GM10847 (cell line): ENCODE data around the gene ATG4C.

ENCODE experiments used
- POLR2A ChIP-seq: IDR thresholded peaks from 2 replicates; pipeline ENCODE4 v1.6.1; 2011; ENCODE audit not compliant: insufficient read length; ENCODE audit errors: extremely low read depth

The ATG4C gene

DNA sequence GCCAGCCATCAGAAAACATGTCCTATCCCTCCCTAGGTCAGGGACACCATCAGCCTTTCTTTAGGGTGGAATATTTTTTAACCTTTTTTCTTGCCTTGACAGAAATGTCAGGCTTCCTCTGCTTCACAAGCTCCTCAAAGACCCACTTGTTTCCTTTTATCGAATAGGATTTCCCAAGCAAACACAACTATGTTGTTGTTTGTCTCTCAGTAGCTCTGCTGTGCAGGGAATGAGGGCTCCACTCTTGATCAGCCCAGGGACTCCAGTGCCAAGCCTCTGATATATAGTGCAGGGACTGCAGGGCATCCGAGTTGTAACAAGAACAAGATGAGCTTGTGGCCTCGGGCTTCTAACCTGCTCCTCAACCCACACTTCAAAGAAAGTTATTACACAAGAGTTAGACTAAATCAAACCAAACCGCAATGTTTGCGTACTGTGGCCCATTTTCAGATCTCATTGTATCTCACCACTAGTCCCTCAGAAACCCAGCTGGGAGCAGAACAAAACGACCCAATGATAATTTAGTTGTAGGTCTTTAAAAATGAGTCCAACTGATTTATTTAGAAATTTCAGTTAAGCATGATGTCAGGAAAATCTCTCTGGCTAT is 108.1 kb downstream of the ATG4C start:
- TF ChIP-seq POLR2A = no peak

- no peak for TF ChIP-seq POLR2A
Observed at GRCh38 chr1:62897788-62898187, 113.9 kb downstream of the ATG4C start.

DNA sequence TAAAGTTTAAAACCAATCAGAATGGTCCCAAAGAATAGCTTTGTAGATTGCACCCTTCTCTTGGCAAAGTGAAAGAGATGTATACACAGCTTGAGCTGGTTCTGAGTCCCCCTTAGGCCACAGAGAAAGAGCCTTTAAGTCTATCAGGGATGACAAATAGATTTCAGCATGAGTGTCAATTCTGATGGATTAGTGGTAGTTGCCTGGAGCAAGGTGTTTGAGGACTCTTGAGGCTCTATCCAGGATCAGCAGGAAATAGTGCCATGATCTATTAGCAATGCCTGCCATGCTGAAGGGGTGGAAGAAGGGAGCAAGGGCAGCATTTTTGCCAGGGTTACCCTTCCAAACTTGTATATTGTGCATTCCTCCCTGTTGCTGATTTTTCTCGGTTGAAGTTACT is 116.6 kb downstream of the ATG4C start:
- no peak for TF ChIP-seq POLR2A

DNA sequence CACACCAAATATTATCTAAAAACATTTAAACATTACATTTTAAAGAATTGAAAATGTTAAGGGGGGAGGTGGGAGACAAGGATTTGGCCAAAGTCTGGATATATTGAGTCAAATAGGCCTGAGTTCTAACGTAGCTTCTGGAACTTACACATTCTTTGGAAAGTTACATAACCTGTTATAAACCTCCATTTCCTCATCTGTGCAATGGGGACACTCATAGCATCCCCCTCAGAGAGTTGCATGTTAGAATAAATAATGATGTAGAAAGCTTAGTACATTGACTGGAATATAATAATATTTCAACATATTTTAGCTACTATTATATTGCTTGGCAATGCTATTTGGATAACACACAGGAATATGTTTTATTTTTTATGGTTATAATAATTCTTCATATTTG is 117.7 kb downstream of the ATG4C start:
- TF ChIP-seq POLR2A = no peak

DNA sequence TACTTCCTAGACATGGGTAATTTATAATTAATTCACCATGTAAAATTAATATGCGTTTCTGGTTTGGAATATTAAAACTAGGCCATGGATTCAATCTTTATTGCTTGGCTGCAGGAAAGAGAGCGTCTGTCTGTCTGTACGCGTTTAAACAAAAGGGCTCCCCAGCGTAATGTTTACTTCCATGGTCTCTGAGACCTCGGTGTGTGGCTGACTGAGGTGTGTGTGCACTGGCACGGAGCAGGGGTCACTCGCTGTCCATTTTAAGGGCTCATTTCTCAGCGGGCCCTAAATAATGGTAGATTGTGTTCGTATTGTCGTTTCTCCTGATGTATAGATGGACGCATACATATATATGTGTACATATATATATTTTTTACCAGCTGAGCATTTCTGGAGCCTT is 119.6 kb downstream of the ATG4C start:
- no peak for TF ChIP-seq POLR2A

GRCh38 chr1:62903982-62904855 is 120.3 kb downstream of the ATG4C start:
- TF ChIP-seq POLR2A = no peak

DNA sequence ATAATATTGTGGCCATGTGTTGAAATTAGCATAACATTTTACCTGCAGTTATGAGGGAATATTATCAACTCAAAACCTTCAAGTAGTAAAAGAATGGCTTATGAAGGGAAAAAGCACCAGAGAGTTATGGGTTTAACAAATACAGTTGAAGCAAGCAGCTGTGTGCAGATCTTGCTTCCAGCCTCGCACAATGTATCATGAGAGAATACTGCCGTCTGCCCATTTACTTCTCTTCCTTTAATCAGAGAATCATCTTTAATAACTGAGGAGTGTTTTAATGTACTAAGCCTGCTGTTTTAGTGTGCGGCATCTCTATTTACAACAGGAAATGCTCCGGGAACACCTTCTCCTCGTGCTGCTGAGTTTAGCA is 120.9 kb downstream of the ATG4C start:
- TF ChIP-seq POLR2A = no peak

GRCh38 chr1:62905309-62905708 is 121.4 kb downstream of the ATG4C start:
- TF ChIP-seq POLR2A = no peak

- TF ChIP-seq POLR2A = no peak
Observed at GRCh38 chr1:62905872-62906271, 121.9 kb downstream of the ATG4C start.

GRCh38 chr1:62906428-62906886 is 122.5 kb downstream of the ATG4C start:
- TF ChIP-seq POLR2A = no peak

DNA sequence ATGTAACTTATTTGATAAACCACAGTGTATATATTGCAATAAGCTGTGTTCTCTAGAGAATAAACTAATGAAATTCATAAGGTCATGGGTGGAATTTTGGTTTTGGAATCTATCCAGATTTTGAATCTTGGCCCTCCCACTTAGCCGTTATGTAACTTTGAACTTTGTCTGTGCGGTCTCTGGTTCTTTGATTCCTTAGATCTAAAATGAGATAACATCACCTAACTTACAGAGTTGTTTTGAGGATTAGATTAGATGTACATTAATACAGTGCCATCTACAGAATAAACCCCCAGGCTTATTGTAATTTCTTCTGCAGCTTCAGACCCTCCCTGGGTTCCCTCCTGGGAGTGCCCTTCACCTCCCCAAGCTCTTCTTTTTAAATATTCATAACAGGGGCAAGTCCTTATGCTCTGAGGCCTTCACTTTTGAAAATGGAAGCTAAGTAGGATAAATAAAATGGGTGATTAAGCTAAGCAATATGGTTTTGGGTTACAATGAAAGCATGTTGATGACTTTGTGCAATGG is 124.3 kb downstream of the ATG4C start:
- TF ChIP-seq POLR2A = no peak

DNA sequence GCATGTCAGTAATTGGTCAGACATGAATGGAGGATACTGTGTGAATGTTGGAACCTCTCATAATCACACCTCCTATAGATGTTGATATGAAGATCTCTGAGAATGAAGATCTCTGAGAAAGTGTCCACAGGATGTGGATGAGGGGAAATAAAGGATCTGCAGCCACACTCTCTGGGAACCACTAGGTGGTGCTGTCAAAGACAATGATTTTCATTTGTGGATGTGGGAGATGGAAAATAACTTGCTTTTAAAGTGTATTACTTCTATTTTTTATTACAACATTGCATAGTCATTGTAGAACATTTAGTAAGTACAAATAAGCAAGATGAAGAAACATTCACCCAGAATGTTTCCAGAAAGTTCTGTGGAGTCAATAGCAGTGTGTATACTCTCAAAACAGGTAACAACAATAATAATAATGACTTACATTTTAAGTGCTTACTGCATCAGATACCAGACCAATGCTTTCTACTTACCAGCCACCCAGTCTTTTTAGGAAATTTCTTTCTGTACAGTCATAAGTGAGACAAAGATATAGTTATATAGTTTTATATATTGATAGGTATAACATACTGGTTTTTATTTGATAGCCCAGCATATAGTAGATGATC is 128.2 kb downstream of the ATG4C start:
- no peak for TF ChIP-seq POLR2A
